SU-DHL-6 (cell line): ENCODE data around the gene ARMH4.

Source experiments
- H2AFZ ChIP-seq: fragments of 200-600 bp; sonication (generic); 2 replicates; pipeline ENCODE4 v1.6.1; 2014; ENCODE audit warnings: low read depth, mild to moderate bottlenecking, moderate library complexity, mixed read lengths, antibody characterized with exemption, low read length; ENCODE audit not compliant: severe bottlenecking
- H3F3A ChIP-seq: fragments of 200-600 bp; shearing (Covaris generic); 2 replicates; pipeline ENCODE4 v1.6.0; 2016; ENCODE audit warnings: antibody characterized with exemption, mild to moderate bottlenecking; ENCODE audit not compliant: insufficient read depth
- H3K27ac ChIP-seq: fragments of 200-600 bp; sonication (generic); 2 replicates; pipeline ENCODE4 v1.5.1; 2016; ENCODE audit warnings: low read depth, mild to moderate bottlenecking, low read length, moderate library complexity, mixed read lengths
- H3K27me3 ChIP-seq: fragments of 200-600 bp; sonication (generic), shearing (Covaris generic); 2 replicates; pipeline ENCODE4 v1.6.0; 2014; ENCODE audit warnings: mild to moderate bottlenecking, low read length
- H3K36me3 ChIP-seq: fragments of 200-600 bp; sonication (generic); 2 replicates; pipeline ENCODE4 v1.6.1; 2014; ENCODE audit warnings: mild to moderate bottlenecking, low read length, mixed read lengths
- H3K4me2 ChIP-seq: fragments of 300-600, 200-600 bp; shearing (Covaris generic), sonication (generic); 2 replicates; pipeline ENCODE4 v1.6.0; 2014; ENCODE audit warnings: low read length, low read depth, mild to moderate bottlenecking; ENCODE audit not compliant: poor library complexity, severe bottlenecking
- H3K4me3 ChIP-seq: fragments of 200-600 bp; sonication (generic); 2 replicates; pipeline ENCODE4 v1.5.1; 2014; ENCODE audit warnings: antibody characterized with exemption, low read length, mild to moderate bottlenecking, mixed read lengths; ENCODE audit not compliant: insufficient read depth, poor library complexity, severe bottlenecking
- H3K79me2 ChIP-seq: fragments of 200-600 bp; sonication (generic); 2 replicates; pipeline ENCODE4 v1.6.1; 2014; ENCODE audit warnings: mild to moderate bottlenecking, low read length, moderate library complexity; ENCODE audit not compliant: insufficient read depth
- H3K9ac ChIP-seq: fragments of 200-600 bp; sonication (generic); 2 replicates; pipeline ENCODE4 v1.7.0; 2014; ENCODE audit warnings: mild to moderate bottlenecking, low read length
- H3K9me2 ChIP-seq: fragments of 200-600 bp; sonication (generic); replicated peaks from 2 replicates; pipeline ENCODE4 v1.6.1; 2014; ENCODE audit warnings: low read length; ENCODE audit not compliant: insufficient read depth
- H3K9me3 ChIP-seq: fragments of 200-600 bp; sonication (generic); 2 replicates; pipeline ENCODE4 v1.6.1; 2014; ENCODE audit warnings: low read length, mixed read lengths; ENCODE audit not compliant: insufficient read depth
- H4K20me1 ChIP-seq: fragments of 200-600 bp; sonication (generic); 2 replicates; pipeline ENCODE4 v1.6.1; 2014; ENCODE audit warnings: low read depth, mild to moderate bottlenecking, antibody characterized with exemption, low read length, moderate library complexity, mixed read lengths
- CTCF ChIP-seq: fragments of 200-600 bp; sonication (generic); IDR thresholded peaks from one replicate; pipeline ENCODE4 v1.5.1; 2017; ENCODE audit warnings: antibody characterized with exemption, mild to moderate bottlenecking, low read length, moderate library complexity; ENCODE audit not compliant: insufficient read depth, poor library complexity, severe bottlenecking
- EZH2phosphoT487 ChIP-seq: fragments of 200-600 bp; sonication (generic), shearing (Covaris generic); conservative IDR thresholded peaks from 2 replicates; pipeline ENCODE4 v1.6.1; 2018; ENCODE audit warnings: mild to moderate bottlenecking, antibody characterized with exemption, low read length, moderate library complexity, mixed read lengths

ARMH4 gene

GRCh38 chr14:57999471-57999870 lies 152.5 kb downstream of the ARMH4 start:
- Histone ChIP-seq H4K20me1 (no peaks in the 10 kb centered on the region), H3K9ac (no peak overlapping the region), H2AFZ (no peak overlapping the region), H3K9me2 (no peaks in the 10 kb centered on the region), H3K27ac (no peak overlapping the region), H3K27me3 (no peaks in the 10 kb centered on the region), H3K4me2 (no peak overlapping the region), H3K9me3 (no peaks in the 10 kb centered on the region), H3K79me2 (no peaks in the 10 kb centered on the region), H3K4me3 (no peak overlapping the region), H3K36me3 (no peaks in the 10 kb centered on the region), H3F3A (no peaks in the 10 kb centered on the region)
- TF ChIP-seq CTCF, result no peak
- no peak for TF ChIP-seq EZH2phosphoT487

GRCh38 chr14:57998766-57999165 lies 153.2 kb downstream of the ARMH4 start:
- TF ChIP-seq EZH2phosphoT487 (no peak), CTCF (no peak)
- no peak overlapping the region for H3K4me3 ChIP-seq
- no peaks in the 10 kb centered on the region for H4K20me1 ChIP-seq
- H2AFZ ChIP-seq, result no peak overlapping the region
- H3K27me3 ChIP-seq, result no peaks in the 10 kb centered on the region
- H3F3A ChIP-seq, result no peaks in the 10 kb centered on the region
- H3K36me3 ChIP-seq, result no peaks in the 10 kb centered on the region
- H3K9me3 ChIP-seq, result no peaks in the 10 kb centered on the region
- no peak overlapping the region for H3K9ac ChIP-seq
- H3K4me2 ChIP-seq, result no peak overlapping the region
- no peaks in the 10 kb centered on the region for H3K9me2 ChIP-seq
- no peaks in the 10 kb centered on the region for H3K79me2 ChIP-seq
- H3K27ac ChIP-seq, result no peak overlapping the region

GRCh38 chr14:57991353-57991752 lies 160.7 kb downstream of the ARMH4 start:
- Histone ChIP-seq H3K4me3 (no peak overlapping the region), H3K27ac (no peak overlapping the region), H2AFZ (no peak overlapping the region), H4K20me1 (no peaks in the 10 kb centered on the region), H3K79me2 (no peaks in the 10 kb centered on the region), H3K9me3 (no peaks in the 10 kb centered on the region), H3K36me3 (no peaks in the 10 kb centered on the region), H3K9me2 (no peaks in the 10 kb centered on the region), H3K27me3 (no peaks in the 10 kb centered on the region), H3K4me2 (no peak overlapping the region), H3K9ac (no peak overlapping the region), H3F3A (no peaks in the 10 kb centered on the region)
- TF ChIP-seq CTCF, result no peak
- TF ChIP-seq EZH2phosphoT487, result no peak

- no peaks in the 10 kb centered on the region for H3F3A ChIP-seq
- TF ChIP-seq CTCF (no peak), EZH2phosphoT487 (no peak)
- H3K9me3 ChIP-seq, result no peaks in the 10 kb centered on the region
- no peaks in the 10 kb centered on the region for H3K27me3 ChIP-seq
- H3K79me2 ChIP-seq, result no peaks in the 10 kb centered on the region
- H3K27ac ChIP-seq, result no peak overlapping the region
- no peaks in the 10 kb centered on the region for H3K9me2 ChIP-seq
- H4K20me1 ChIP-seq, result no peaks in the 10 kb centered on the region
- no peaks in the 10 kb centered on the region for H3K36me3 ChIP-seq
- no peak overlapping the region for H3K9ac ChIP-seq
- H3K4me3 ChIP-seq, result no peak overlapping the region
- no peak overlapping the region for H2AFZ ChIP-seq
- H3K4me2 ChIP-seq, result no peak overlapping the region
Measured at GRCh38 chr14:57988445-57988844, 163.6 kb downstream of the ARMH4 start.
